Suprapubic skin (tissue), 4 donors: ENCODE measurements around the gene ADAP1. TPM values are rescaled to one million over a fixed set of nuclear protein-coding genes. Genes with fewer than 3 reads are reported as not detected.

Experiments used
- DNase-seq, 2 donors: peaks; one replicate each; pipeline ENCODE4 v3.0.0-alpha.2; 2019; ENCODE audit warnings: low spot score in 2 of 2
- H3K27ac ChIP-seq: fragments of 200-600 bp; sonication (generic); one replicate; pipeline ENCODE4 v1.5.1; 2019
- H3K27me3 ChIP-seq: fragments of 200-600 bp; sonication (generic); one replicate; pipeline ENCODE4 v1.5.1; 2019
- H3K36me3 ChIP-seq: fragments of 200-600 bp; sonication (generic); one replicate; pipeline ENCODE4 v1.5.1; 2019
- H3K4me1 ChIP-seq: fragments of 200-600 bp; sonication (generic); one replicate; pipeline ENCODE4 v1.5.1; 2019
- H3K4me3 ChIP-seq: fragments of 200-600 bp; sonication (generic); one replicate; pipeline ENCODE4 v1.5.1; 2019; ENCODE audit warnings: mild to moderate bottlenecking
- H3K9me3 ChIP-seq: fragments of 200-600 bp; sonication (generic); one replicate; pipeline ENCODE4 v1.5.1; 2019
- EP300 ChIP-seq: sonication (generic); formaldehyde crosslinking; IDR thresholded peaks from one replicate; pipeline ENCODE4 v1.6.1; 2017; ENCODE audit warnings: antibody characterized with exemption
- POLR2A ChIP-seq, 2 donors: fragments of 450-650 bp; IDR thresholded peaks; one replicate each; pipeline ENCODE4 v1.6.1; 2017; ENCODE audit warnings: antibody characterized with exemption in 2 of 2, mild to moderate bottlenecking in 2 of 2, moderate library complexity in 2 of 2
- POLR2AphosphoS5 ChIP-seq, 3 donors: sonication (generic); formaldehyde crosslinking; IDR thresholded peaks; one replicate each; pipeline ENCODE4 v1.6.1; 2017; ENCODE audit warnings: antibody characterized with exemption in 3 of 3
- WGBS: methylation state at CpG from one replicate; pipeline ENCODE4 v1.1.5; 2018; 5-methylcytosine and 5-hydroxymethylcytosine counted together
- total RNA-seq, 4 donors: library from RNA; depleted of rRNA; stranded (reverse); fragments of >200 nt; gene quantifications; one replicate each; pipeline ENCODE4 v1.1.0, GENCODE V29; 2016
- TF ChIP-seq, protein P1 (sequence below), 2 donors: fragments of 200-600 bp in 1 of 2; fragments of 450-650 bp in 1 of 2; sonication (generic) in 1 of 2; IDR thresholded peaks; one replicate each; pipeline ENCODE4 v1.5.1; 2016 to 2019; ENCODE audit warnings: antibody characterized with exemption in 2 of 2, mild to moderate bottlenecking in 1 of 2, moderate library complexity in 1 of 2

ADAP1 gene
- total RNA-seq, 4 donors from 2014 or later: 4.1 to 9.1 (median 6.3) TPM

DNA sequence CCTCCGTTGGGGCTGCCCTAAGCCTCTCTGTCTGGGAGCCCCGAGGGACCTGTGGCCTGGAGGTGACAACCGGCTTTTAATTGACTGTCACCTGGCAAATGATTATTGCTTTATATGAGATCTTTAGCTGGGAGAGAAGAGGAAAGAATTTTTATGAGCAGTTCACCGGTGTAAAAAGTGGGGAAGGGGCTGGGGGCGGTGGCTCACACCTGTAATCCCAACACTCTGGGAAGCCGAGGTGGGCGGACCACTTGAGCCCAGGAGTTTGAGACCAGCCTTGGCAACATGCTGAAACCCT is 23.5 kb upstream of the ADAP1 start:
- Histone ChIP-seq H3K4me3 (no peak overlapping the region), H3K36me3 (peaks cover 1% of the 10 kb centered on the region), H3K9me3 (no peaks in the 10 kb centered on the region), H3K27ac (no peak overlapping the region), H3K27me3 (peaks cover 2% of the 10 kb centered on the region), H3K4me1 (peaks cover 49% of the 10 kb centered on the region)
- WGBS: 66% methylated on average over 7 of the region's 7 CpGs
- no peak for TF ChIP-seq POLR2A (IDR thresholded peaks at IDR 0.05)
- TF ChIP-seq EP300: no peak
- TF ChIP-seq, protein P1, sequence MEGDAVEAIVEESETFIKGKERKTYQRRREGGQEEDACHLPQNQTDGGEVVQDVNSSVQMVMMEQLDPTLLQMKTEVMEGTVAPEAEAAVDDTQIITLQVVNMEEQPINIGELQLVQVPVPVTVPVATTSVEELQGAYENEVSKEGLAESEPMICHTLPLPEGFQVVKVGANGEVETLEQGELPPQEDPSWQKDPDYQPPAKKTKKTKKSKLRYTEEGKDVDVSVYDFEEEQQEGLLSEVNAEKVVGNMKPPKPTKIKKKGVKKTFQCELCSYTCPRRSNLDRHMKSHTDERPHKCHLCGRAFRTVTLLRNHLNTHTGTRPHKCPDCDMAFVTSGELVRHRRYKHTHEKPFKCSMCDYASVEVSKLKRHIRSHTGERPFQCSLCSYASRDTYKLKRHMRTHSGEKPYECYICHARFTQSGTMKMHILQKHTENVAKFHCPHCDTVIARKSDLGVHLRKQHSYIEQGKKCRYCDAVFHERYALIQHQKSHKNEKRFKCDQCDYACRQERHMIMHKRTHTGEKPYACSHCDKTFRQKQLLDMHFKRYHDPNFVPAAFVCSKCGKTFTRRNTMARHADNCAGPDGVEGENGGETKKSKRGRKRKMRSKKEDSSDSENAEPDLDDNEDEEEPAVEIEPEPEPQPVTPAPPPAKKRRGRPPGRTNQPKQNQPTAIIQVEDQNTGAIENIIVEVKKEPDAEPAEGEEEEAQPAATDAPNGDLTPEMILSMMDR (IDR thresholded peaks at IDR 0.05): no peak
- TF ChIP-seq POLR2AphosphoS5 (IDR thresholded peaks at IDR 0.05): no peak
- DNase-seq: no peak

DNA sequence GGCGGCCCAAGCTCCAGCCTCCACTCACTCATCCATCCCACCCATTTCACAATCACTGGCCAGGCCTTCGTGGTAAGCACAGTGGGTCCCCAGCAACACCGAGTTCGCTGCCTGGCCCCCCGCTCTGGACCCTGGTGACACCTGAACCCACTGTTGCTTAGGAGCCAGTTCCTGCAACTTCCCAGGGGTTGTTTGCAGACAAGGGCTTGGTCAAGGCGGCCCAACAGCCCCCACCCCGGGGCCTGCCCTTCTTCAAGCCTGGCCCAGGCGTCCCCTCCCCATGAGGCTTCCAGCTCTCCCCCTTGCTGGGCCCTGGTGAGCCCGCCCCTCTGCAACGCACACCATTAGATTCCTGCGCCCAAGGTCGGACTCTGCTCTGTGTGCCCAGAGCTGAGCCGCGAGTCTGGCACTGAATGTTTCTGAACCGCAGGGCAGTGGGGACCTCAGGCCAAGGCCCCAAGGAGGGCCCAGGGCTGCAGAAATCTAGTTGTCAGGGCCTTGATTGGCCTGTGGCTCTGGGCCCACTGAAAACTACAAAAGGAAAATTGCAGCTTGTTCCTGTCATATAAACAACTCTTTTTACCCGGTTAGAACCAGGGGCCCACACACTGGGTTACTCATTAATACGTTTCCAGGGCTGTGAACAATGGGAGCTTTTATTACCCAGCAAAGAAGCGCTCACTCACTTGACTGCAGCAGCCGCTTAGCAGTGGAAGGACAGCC is 23.0 kb upstream of the ADAP1 start:
- TF ChIP-seq, protein P1 (IDR thresholded peaks at IDR 0.05): no peak
- no peak for TF ChIP-seq EP300
- TF ChIP-seq POLR2AphosphoS5 (IDR thresholded peaks at IDR 0.05): no peak
- no peak for TF ChIP-seq POLR2A (IDR thresholded peaks at IDR 0.05)
- Histone ChIP-seq H3K27ac (peak overlapping the region; percentile 65), H3K9me3 (no peaks in the 10 kb centered on the region), H3K27me3 (no peaks in the 10 kb centered on the region), H3K4me1 (peaks cover 47% of the 10 kb centered on the region), H3K36me3 (peaks cover 7% of the 10 kb centered on the region), H3K4me3 (no peak overlapping the region)
- DNase-seq: no peak
- WGBS: 74% methylated on average over 12 of the region's 19 CpGs

DNA sequence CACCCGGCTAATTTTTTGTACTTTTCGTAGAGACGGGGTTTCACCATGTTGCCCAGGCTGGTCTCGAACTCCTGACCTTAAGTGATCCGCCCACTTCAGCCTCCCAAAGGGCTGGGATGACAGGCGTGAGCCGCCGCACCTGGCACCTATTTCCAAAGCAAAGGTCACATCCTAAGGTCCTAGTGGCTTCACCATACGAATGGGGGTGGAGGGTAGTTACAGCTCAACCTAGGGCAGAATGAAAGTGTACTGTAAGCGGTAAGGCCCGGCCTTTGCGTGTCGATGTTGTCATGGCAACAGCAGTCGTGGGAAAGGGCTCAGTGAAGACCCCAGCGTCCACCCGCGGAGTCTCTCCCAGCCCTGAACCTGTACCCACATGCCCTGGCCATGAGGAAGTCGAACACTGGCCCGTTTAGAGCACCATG is 22.4 kb upstream of the ADAP1 start:
- Histone ChIP-seq H3K4me3 (no peak overlapping the region), H3K27ac (peak overlapping the region; percentile 65), H3K27me3 (no peaks in the 10 kb centered on the region), H3K36me3 (peaks cover 12% of the 10 kb centered on the region), H3K9me3 (no peaks in the 10 kb centered on the region), H3K4me1 (peaks cover 47% of the 10 kb centered on the region)
- WGBS: 81% methylated on average over 15 of the region's 19 CpGs
- DNase-seq: no peak
- no peak for TF ChIP-seq EP300
- TF ChIP-seq, protein P1 (IDR thresholded peaks at IDR 0.05): no peak
- TF ChIP-seq POLR2AphosphoS5 (IDR thresholded peaks at IDR 0.05): no peak
- TF ChIP-seq POLR2A (IDR thresholded peaks at IDR 0.05): no peak

DNA sequence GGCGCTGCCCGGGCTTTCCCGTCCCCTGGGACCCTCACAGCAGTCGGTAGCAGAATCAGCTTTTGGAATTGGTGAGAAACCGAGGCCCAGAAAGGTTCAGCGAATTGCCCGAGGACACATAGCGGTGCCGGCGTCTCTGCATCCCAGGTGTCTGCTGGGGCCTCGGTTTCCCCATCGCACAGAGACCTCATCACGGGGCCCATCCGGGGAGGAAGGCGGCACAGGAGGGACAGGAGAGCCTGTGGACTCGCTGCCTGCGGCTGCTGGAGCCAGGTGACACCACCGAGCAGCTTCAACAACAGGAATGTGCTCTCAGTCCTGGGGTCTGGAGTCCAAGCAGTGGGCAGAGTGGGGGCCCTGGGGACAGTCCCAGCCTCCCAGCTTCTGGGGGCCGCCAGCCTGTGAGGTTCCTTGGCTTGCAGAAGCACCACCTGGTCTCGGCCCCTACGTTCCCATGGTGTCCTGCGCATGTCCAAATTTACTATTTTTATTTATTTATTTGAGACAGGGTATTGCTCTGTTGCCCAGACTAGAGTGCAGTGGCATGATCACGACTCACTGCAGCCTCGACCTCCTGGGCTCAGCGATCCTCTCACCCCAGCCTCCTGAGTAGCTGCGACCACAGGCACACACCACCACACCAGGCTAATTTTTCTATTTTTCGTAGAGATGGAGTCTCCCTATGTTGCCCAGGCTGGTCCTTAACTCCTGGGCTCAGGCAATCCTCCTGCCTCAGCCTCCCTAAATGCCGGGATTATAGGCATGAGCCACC is 21.4 kb upstream of the ADAP1 start:
- H3K27ac ChIP-seq: peak overlapping the region; percentile 100
- DNase-seq: no peak
- TF ChIP-seq, protein P1 (IDR thresholded peaks at IDR 0.05): no peak
- TF ChIP-seq EP300 (no peak), POLR2A (IDR thresholded peaks at IDR 0.05) (no peak), POLR2AphosphoS5 (IDR thresholded peaks at IDR 0.05) (no peak)
- 50% methylated on average over 25 of the region's 28 CpGs for WGBS
- H3K4me1 ChIP-seq: peaks cover 46% of the 10 kb centered on the region
- H3K36me3 ChIP-seq: peaks cover 23% of the 10 kb centered on the region
- H3K27me3 ChIP-seq: no peaks in the 10 kb centered on the region
- peak overlapping the region; percentile 99 for H3K4me3 ChIP-seq
- H3K9me3 ChIP-seq: no peaks in the 10 kb centered on the region
